Raji (cell line): Measurements from ENCODE around the gene GPATCH1.

ENCODE experiments used
- POLR2A ChIP-seq: IDR thresholded peaks from 2 replicates; pipeline ENCODE4 v1.6.1; 2011; ENCODE audit warnings: low read depth, low read length, control low read depth; ENCODE audit not compliant: insufficient read depth

The GPATCH1 gene

DNA sequence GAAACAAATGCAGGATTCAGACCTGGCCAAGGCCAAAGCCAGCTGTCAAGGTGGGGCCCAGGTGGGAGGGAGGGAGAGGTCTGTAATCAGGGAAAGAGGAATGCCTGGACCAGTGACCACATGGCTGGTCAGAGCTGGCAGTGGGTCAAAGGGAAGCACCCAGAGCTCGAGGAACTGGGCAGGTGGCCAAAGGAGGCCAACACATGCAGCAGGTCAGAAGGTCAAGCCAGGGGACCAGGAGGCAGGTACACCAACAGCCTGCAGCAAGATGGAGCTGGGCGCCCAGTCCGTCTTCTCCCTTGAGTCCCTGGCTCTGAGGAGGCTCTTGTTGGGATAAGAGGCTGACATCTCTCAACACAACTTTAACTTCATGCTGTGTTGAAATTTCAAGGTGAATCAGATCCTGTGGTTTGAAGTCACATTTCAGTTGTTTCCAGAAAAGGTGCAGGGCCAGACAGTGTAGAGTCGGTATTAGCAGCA lies 17.1 kb downstream of the GPATCH1 start:
- TF ChIP-seq POLR2A, result no peak

DNA sequence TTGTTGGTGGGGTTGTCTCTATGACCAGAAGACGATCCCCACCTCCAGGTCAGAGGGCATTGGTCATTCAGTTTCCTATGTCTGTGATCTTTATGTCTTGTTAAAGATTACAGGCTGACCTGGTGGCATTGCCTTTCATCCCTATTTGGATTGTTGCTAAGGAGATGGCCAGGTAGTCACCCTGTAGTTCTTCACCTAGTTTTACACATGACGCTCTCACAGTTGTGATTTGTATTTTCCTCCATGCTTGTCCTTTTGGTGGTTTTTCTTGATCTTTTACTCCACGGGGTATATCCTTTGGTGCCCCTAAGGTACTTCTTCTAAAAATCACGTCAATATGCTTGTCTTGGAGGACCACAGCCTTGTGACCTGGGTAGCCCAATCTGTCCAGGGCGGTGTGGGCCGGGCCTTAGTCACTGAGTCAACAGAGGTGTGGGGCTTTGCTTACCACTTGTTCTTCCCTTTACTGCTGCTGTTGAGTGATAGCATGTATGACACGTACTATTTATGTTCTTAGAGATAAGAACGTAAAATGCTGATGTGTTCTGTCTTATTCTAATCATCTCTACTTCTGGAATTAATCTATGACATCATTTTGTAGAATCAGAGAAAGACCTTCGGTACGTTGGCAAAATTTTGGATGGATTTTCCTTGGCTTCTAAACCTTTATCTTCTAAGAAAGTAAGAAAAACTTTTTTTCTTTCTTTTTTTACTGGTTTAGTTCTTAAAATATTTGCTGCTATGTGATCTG lies 20.1 kb downstream of the GPATCH1 start:
- TF ChIP-seq POLR2A, result no peak

- TF ChIP-seq POLR2A, result no peak
Measured at GRCh38 chr19:33102893-33103292, 21.9 kb downstream of the GPATCH1 start.

GRCh38 chr19:33108161-33108560 lies 27.2 kb downstream of the GPATCH1 start:
- TF ChIP-seq POLR2A, result no peak

DNA sequence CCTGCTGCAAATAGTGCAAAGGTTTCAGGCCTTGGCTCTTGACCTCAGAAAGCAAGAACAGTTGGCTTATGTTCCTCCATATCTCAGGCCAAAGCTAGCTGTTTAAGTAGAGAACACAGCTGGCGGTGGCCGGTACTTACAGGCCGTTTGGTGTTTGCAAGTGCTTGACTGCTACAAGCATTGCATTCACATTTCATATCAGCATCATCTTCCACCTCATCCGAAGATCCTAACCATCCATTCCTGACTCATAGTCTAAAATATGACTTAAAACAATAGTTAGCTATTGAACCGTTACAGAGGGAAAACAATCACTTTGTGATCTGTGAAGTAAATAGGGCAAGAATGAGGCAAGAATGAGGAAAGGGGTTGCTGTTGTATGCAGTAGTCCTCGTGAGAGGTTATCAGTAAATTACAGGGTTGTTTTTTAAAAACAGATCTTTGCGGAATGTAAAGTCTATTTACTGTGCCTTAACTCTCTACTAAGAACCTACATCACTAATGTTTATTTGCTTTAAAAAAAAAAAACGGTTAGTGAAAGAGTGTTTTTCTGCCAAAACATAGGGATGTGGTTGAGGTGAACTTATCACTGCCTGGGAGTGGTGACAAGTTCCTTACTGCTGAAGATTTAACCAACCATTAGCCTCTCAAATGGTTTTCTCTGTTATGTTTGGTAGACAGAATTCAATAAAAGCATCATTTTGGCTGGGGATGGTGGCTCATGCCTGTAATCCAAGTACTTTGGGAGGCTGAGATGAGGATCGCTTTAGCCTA lies 29.3 kb downstream of the GPATCH1 start:
- TF ChIP-seq POLR2A, result no peak

GRCh38 chr19:33111587-33111986 lies 30.6 kb downstream of the GPATCH1 start:
- TF ChIP-seq POLR2A, result no peak

DNA sequence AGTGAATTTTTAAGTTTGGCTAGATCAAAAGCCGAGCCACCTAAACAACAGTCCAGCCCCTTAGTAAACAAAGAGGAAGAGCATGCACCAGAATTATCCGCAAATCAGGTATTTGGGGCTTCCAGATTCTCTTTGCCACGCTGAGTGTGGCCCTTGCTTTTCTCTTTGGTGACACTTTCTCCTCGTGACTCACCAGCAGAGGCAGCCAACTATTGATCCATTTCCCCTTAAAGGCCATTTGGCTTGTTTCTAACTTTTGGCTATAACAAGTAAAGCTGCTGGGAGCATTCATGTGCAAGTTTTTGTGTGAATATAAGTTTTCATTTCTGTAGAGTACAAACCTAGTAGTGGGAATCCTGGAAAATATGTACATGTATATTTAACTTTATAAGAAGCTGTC lies 33.3 kb downstream of the GPATCH1 start:
- TF ChIP-seq POLR2A, result no peak

DNA sequence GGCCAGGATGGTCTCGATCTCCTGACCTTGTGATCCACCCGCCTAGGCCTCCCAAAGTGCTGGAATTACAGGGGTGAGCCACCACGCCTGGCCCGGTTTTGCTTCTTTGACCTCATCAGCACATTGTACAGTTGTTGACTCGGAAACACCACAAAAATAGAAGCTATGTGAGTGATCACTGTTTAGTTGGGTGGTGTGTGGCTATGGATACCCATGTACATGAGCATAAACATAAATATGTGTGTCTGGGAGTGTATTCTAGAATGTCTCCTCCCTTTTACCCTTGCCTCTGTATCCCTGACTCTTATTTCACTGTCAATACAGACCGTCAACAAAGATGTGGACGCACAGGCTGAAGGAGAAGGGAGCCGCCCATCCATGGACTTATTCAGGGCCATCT lies 36.5 kb downstream of the GPATCH1 start:
- no peak for TF ChIP-seq POLR2A

GRCh38 chr19:33118643-33119042 lies 37.7 kb downstream of the GPATCH1 start:
- no peak for TF ChIP-seq POLR2A

- TF ChIP-seq POLR2A, result no peak
Measured at GRCh38 chr19:33124207-33125098, 43.5 kb downstream of the GPATCH1 start.

DNA sequence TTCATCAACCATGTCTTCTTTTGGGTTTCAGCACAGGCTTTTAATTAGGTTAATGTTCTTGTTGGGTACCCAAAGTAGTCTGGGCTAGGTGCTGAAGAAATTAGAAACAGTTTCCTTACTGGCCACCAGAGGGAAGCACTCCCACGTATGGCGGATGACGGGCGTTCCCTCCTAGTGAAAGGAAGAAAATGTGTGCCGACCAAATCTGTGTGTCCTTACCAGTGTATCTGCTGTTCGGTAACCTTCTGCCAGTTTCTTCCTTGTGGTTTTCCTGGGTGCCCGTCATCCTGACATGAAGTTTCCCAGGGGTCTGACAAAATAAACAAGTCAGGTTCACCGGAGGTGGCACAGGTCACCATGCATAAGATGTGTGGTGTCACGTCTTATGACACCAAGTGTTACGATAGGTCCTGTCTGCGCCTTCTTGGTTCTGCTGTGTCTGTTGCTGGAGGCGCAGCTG lies 45.0 kb downstream of the GPATCH1 start:
- TF ChIP-seq POLR2A, result no peak

- no peak for TF ChIP-seq POLR2A
Measured at GRCh38 chr19:33129901-33130300, 48.9 kb downstream of the GPATCH1 start.

DNA sequence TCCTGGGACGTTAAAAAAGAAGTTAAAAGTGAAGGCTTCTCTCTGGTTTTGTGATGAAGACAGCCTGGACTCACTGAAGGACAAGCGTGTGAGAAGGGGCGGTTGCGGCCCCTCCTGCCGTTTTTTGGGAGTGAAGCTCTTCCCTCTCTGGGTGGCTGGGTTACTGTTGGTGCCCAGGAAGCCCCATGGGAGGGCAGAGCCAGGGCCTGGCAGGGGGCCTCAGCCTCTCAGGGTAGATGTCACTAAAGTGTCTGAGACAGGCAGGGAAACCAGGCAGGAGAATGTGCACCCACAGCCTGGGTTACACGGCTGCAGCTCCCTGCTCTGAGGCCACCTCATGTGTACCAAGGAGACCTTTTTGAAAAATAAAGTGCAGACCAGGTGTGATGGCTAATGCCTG lies 49.5 kb downstream of the GPATCH1 start:
- no peak for TF ChIP-seq POLR2A

DNA sequence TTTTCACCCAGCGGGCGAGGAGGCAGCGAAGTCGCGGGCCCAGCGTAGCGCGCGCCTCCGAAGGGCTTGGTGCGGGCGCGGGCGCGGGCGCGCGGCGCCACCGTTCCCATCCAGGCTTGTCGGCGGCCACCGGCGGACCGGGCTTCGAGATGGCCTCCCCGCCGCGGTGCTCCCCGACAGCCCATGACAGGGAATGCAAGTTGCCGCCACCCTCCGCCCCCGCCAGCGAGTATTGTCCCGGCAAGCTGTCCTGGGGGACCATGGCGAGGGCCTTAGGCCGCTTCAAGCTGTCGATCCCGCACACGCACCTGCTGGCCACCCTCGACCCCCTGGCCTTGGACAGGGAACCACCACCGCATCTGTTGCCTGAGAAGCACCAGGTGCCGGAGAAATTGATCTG lies 51.0 kb downstream of the GPATCH1 start, which contains the start of gene WDR88:
WDR88 (plus strand) TSS at position 94 of the 400 bp plus-strand sequence; CDS start at position 150, 56 bp downstream.
- TF ChIP-seq POLR2A, result no peak

- TF ChIP-seq POLR2A, result no peak
Measured at GRCh38 chr19:33132425-33132824, 51.4 kb downstream of the GPATCH1 start.
